Brain pericyte (primary cell): ENCODE results near the gene QSOX1.

Experiments used
- DNase-seq: peaks from one replicate; pipeline ENCODE4 v3.0.0-alpha.2; 2012; ENCODE audit warnings: low read depth, low spot score

The QSOX1 gene

DNA sequence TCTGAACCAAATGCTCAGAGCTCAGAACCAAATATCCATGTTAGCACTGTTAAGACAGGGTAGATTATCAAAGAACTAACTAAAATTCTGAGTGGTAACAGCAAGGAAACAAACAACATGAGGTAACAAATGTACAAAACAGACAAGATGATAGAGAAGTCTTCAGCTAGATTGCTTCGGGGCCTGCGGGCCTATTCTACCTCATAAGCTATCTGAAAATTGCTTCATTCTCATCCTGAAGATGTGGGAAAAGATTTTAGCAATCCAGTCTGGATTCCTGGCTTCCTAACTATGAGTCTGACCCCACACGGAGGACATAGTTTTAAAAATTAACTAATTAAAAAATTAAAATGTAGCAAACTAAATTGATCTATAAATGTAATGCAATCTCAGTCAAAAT lies 9.2 kb upstream of the QSOX1 start:
- no peak for DNase-seq

DNA sequence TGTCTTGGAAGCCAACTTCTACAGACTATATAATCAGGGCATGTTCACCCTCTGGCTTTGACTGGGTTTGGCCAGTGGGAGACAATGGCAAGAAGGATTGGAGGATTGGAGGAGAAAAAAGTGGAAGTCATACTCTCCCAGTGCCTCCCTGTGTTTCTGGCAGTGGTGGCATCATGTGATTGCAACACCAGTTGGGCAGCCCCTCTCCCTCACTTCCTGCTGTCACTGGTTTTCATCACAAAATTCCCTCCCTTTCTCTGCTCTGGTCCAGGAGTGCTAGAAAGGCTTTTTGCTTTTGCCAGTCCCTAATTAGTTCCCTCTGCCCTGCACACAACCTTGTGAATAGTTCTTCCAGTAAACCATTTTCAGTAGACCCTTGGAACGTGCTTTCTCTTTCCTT lies 3.7 kb upstream of the QSOX1 start:
- no peak for DNase-seq

DNA sequence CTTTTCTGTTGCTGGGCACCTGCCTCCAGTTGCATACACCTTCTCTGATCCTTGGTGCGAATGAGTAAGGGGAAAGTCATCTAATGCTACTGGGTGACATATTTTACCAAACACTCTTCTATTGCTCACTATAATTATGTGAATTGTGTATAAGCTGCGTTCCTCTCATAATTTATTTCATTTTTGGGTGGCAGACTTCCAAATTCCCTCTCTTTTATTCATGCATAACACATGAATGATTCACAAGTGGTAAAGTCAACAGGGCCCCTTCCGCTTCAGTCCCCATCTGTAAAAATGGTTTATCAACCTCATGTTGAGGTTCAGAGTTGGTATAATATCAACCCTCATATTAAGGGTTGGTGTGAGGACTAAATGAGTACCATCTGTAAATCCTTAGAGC lies 3.2 kb upstream of the QSOX1 start:
- DNase-seq = no peak

DNA sequence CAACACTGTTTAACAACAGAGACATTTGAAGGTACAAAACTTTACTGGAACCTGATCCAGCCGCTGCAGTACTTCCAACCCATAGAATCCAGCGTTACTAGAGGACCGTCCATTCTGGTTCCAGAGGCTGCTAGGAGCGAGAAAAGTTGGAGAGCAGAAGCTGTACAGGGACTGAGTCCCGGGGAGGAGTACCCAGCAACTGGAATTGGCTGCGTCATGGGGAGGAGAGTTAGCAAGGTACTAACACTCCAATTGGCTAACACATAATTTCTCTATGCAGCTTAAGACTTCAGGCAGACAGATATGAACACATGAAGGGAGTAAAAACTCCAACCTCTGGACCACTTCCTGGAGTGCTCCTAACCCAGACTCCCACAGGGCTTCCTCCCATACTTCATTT lies 2.1 kb upstream of the QSOX1 start:
- no peak for DNase-seq

DNA sequence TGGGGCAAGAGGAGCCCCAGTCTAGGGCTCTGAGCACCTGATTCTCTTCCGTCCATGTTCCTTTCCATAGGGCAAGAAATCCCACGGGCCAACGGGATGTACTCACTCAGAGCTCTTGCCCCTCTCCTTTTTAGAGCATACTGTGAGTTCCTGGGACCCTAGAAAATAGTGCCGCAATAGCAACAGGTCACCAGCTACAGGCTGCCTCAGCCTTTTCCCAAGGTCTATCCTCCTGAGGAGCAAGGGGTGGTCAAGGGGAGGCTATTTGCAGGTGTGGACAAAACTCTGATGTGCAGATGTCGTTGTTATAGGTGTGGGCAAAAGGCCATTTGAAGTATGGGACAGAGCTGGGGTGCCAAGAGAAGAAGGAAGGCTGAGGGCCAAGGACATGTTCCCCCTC lies 1.6 kb upstream of the QSOX1 start:
- DNase-seq = no peak

DNA sequence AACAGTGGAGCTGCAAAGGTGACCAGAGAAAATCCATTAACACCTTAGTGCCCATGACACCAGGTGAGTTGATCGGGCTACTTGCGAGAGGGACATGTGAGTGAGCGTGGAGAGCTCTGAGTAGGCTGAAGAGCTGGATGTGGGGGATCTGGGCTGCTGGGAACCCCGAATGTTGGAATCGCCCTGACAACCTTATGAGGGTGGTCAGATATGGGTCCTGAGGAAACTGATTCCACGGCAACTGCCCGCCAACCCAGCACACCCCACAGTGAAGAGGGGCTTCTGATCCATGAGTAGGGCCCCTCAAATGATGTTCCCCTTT lies 705 bp upstream of the QSOX1 start:
- no peak for DNase-seq

DNA sequence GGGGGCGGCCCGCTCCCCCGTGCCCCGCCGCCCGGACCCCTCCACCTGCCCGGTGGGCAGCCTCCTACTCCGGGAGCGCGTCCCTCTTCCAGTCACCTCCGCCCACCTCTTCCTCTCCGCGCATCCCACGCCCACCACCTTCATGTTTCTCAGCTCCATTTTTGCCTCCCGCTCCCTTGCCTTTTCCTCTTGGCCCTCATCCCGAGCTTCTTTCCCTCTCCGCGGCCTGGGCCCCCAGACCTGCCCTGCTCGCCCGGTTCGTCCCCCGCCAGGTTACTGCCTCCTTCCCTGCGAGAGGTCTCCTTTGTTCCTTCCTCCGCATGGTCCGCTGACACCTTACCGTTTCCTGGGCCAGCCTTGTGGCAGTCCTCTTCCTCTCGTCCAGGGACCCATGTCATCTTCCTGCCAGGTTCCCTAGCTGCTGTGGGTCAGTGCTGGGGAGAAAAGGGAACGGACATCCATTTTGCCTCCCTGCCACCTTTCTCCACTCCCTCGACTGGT lies 563 bp downstream of the QSOX1 start:
- DNase-seq = no peak

DNA sequence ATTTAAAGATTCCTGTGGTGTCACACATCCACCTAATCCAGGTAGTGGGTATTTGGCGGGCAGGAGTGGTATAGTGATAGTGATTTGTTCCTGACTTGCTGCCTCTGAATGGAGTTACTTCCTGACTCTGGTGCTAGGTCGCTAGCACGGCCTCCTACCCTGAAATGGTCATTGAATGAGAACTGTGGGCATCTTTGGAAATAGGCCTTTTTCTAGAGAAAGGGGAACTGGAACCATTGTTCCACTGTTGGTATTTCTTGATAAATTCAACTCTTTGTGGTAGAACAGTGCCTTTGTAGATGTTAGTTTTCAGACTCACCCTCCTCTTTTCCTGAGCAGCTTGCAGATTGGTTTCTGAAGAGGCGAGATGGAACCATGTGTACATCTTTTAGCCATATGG lies 1.5 kb downstream of the QSOX1 start:
- no peak for DNase-seq

DNA sequence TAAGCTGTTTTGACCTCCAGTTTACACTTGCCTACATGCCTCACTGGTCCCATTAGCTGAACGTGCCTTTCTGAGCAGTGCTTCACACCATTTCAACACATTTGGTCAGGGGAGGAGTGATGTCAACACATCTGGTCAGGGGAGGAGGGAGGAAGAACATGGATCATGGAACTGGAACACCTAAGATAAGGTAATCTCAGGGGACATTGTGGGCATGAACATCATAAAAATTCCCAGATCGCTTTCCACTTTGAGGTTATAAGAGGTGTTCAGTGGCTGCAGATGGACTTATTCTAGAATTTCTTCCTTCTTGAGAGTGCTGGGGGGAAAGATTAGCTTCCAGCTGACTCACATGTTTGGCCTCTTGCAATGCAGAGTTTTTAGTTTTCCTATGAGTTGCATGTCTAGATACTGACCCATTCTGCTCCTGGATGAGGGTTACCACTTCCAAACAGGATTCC lies 2.0 kb downstream of the QSOX1 start:
- DNase-seq = no peak

DNA sequence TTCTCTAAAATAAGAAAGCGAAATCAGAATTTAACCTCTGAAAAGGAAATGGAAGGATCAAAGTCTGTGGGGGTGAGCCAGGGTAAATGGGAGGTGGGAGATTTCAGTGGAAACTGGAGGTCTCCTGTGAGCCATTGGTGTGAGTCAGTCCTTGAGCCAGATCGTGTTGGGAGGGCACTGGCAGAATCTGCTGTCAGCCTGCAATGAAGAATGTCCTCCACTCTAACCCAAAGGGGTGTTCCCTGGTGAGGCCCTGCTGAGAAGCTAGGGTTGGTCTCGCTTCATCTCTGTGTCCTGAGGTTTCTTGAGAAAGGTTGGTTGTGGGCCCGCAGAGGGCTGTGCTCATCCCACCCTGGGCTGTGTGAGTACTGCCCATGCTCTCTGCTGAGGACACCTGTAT lies 2.4 kb downstream of the QSOX1 start:
- no peak for DNase-seq

DNA sequence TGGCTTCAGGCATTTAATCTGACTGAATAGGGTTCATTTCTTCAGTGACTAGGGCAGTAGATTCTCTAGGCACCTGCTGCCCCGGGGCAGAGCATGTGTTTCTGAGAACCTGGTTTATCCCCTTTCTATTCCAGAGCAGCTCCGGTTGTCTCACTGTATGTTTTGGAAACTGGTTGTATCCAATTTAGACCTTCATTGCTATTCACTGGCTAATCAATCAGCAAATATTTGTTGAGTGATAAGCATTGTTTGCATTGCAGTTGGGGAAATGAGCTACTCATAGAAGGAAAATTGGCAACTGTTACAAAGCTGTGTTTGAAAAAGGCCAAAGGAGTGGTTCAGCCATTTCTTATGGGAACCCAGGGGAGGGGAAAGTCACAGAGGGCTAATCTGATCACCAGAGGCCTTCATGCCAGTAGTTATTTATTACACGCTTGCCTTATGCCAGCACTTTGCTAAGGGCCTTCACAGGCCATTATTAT lies 2.9 kb downstream of the QSOX1 start:
- no peak for DNase-seq

DNA sequence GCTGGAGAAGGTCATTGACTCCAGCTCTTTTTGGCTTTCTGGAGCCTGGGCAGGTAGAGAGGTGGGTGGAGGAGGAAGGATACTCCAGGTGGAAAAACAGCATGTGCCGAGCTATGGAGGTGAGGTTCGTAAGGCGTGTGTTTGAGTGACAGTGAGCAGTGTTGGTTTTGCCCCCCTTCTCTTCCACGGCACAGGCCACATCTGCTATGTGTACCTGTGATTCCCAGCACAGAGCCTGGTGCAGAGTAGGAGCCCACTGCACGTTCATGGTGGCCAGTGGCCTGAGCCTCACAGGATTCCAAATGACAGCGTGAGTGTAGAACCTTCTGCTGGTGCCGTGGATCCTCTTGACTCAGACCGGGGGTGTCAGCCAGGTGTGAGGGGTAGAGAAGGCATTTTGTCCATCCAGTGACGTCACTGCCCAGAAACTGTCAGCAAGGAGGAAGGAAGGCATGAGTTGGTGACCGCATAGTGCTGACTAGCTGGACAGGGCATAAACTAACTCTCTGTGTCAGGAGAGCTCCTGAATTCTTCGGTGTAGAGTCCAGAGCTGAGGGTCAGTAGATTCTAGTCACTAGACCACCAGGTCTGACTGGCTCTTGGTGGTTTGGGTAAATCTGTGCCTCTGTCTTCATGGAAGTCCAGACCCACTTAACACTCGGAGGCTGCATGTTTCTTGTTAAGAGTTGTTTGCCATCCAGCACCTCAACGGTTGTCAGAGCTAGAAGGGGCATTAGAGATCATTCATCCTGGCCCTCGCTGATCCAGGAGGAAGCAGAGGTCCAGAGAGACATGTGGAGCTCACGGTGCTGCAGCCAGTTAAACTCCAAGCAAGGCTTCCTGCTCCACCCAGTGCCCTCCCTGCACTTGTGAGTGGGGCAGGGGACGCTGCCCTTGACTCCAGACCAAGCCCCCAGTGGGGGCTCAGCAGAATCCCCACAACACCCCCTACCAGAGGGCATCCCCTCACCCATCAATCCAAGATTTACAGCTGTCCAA lies 3.8 kb downstream of the QSOX1 start:
- no peak for DNase-seq

DNA sequence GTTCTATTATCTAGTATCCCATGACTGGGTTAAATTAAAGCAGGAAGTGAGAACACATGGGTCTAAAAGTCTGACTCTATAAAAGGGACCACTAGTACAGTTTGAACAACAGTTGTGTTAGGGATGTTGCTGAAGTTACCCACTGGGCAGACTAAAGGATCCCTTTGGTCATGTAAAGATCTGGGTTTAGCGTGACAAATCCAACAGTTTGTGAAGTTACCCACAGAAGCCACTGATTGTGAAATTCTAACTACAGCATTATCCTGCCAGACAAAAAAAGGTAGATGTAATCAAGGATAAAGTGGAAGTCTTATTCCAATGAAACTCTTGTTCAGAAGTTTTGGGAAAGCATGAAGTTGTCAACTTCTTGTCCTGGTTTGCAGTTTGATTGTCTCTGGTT lies 5.7 kb downstream of the QSOX1 start:
- no peak for DNase-seq

DNA sequence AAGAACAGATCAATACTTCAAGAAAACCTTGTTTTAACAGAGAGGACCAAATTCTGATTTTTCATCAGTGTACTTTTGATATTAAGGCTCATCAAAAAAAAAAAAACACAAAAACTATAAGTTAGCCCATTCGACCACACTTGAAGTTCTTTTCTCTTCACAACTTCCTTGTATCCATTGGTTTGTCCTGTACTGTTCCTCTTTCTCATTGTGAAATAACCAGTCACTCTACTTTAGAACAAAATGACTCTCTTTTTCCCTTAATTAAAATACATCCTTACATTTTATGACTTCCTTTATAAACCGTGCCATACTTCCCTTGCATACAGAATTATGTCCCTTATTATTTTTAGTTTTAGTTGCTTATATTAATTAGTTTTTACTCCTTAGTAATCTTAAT lies 8.4 kb downstream of the QSOX1 start:
- DNase-seq = no peak

DNA sequence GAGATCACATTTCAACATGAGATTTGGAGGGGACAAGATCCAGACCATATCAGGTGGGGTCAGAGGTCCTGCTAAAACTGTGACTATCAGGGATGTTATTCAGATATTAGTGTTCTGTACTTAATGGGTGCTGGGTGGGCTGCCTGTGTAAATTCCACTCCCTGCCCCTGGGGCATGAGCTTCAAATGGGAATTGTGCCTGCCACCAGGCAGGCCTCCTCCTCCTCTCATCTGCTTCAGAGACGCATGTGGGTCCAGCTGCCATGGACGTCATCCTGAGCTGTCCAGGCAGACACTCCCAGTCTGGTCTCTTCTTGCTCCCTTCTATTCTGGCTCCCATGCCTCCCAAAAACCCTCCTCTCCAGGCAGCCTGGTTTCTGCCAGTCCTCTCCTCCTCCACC lies 10.4 kb downstream of the QSOX1 start:
- DNase-seq = no peak

DNA sequence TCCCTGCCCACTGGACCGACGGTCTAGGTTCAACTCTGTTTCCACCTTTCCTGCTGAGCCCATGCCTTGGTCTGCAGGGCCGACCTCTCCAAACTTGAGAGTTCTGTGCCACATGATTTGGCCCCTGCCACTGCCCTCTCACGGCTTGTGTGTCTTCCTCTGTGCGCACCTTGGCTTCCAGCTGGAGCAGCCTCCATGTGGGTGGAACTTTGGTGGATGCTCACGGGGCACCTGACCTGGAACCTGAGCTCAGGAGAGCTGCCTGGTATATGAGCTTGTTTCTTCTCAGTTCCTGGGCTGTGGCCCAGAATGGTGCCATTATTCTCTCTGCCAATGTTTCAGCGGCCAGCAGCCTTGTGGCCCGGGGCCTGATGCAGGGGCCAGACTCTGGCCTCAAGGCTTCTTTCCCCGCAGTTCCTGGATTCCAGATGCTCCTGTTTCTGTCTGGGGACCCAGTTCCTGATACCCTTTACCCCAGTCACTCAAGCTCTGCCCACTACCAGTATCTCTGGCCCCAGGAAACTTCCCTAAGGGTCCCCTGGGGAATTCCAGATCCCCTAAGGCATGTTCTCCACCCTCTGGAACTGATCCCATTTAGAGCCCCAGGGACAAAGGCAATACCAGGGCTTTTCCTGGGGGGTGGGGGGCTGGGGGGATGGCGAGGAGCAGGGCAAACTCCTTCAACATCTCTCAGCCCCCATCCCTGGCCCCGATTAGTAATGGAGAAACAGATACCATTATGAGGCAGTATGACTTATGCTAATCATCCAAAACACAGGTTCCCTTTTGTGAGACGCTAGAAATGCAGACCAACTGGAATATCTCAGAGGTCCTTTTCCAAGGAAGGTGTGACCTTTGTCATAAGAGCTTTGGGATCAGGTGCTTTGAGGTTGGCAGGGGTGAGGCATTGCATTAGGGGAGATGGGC lies 11.1 kb downstream of the QSOX1 start:
- no peak for DNase-seq

DNA sequence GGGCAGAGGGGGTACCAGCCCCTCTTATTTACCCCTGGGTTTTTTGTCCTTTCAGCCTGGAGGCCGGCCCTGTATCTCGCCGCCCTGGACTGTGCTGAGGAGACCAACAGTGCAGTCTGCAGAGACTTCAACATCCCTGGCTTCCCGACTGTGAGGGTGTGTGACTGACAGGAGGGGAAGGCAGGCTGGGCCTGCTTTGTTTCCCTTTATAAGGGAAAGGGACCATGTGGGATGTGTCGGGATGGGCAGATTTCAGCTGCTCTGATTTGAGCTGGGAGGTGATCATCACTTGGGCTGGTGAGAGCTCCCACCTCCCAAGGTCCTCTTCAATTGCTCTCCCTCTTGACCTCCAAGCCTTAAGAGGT lies 11.7 kb downstream of the QSOX1 start:
- DNase-seq = no peak

DNA sequence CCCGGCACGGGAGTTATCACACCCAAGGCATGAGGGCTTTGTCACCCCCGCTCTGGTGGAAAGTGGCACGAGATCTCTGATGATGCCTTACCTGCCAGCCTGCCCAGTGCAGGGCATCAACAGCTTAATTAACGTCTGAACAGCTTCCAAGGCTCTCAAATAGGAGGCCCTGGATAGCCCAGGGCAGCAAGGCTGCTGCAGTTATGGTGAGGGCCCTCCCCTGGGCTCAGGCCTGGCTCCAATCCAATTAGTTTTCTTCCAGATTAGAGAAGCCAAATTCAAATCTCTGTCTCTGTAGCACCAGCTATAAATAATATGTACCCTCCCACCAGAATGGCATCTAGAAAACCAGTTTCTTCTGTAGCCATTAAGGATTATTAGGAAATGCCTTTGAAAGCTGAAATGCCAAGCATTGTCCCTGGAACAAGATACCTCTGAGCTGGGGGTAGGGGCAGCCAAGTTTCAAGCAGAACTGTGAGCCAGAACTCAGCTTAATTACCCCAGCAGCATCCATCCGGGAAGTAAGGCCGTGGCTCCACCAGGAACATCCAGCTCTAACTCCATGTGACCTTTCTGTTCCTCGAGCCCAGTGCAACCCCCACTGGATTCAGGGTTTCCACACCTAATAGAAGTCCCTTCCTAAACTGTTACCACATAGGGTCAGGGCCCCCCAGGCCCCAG lies 12.5 kb downstream of the QSOX1 start:
- no peak for DNase-seq

DNA sequence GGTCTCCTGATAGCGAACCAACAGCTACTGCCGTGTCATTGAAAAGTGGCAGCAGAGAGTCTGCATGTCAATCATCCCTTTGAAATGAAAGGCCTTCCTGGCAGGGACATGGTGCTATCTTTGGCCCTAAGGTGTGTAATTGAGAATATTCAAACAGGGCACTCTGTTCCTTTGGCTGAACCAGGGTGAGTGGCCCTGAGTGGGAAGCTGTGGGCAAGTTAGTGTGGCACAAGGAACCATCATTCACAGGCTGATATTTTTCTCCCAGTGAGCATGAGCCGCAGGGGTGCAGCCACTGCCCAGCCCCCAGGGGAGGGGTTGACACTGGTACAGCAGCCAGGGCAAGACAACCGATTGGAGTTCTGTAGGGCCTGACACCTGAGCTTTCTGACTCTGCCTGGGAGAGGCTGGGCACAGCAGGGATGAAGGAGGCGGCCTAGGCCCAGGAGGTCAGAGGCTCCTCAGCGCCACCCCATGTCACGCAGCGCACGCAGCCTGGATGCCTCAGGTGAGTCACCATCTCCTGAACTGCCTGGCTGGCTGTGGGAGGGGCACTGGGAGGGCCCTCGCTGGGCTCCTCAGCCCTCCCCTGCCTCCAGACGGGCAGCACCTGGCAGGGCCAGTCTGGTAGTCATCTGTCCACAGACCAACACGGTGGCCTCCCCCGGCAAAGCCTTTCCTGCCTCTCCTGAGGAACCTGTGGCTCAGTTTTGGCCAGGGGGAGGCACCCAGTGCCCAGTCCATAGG lies 13.2 kb downstream of the QSOX1 start:
- no peak for DNase-seq

DNA sequence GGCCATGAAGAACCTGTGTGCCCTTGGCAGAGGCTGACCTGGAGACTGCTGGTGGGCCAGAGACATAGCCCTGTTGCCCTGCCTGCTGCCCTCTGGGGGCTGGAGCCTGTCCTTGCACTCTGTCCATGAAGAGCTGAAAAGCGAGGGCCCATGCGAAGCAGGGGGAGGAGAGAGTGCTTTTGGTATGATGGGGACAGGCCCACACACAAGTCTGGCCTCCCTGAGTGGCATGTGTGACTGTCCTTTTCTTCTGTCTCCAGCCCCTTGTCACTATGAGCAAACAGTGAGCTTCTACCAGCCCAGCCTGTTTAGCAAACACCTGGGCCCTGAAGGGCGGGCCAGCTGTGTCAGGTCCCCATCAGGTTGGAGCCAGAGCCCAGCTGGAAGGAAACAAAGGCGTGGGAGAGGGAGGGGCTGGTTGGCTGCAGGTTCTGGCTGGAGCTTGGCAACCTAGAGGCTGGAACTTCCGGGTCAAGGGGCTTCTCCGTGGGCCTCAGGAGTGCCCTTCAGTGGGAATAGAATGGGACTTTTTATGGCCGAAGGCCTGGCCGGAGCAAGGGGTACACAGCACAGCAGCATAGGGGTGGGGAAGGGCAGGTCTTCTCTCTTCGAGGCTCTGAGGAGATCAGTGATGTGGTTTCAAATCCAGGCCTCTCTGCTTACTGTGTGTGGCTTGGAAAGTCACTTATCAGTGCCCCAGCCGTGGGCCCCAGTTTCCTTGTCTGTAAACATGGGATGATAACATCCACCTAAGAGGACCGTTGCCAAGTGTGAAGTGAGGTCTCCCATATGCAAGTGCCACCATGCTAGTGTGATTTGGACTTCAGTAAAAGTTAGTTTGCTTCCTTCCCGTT lies 14.3 kb downstream of the QSOX1 start:
- no peak for DNase-seq
